Activated CD4-positive, alpha-beta memory T cell treated with anti-CD3 and anti-CD28 coated beads for 36 hours (primary cell): ENCODE data around the gene LRRC8C. TPM values are rescaled to one million over a fixed set of nuclear protein-coding genes. Genes with fewer than 3 reads are reported as not detected.
A peak's percentile ranks its signal among the peaks of the same experiment; 100 is the strongest.

Experiments
- CTCF ChIA-PET: fragments of 350-600 bp; sonication (Branson Sonifier 250); formaldehyde crosslinking; loops from one replicate; lab custom pipeline; 2021; ENCODE audit warnings: antibody characterized with exemption, inconsistent platforms; lab: Charles Lee
- POLR2A ChIA-PET: fragments of 350-600 bp; sonication (Branson Sonifier 250); formaldehyde crosslinking; loops from one replicate; lab custom pipeline; 2021; ENCODE audit warnings: antibody characterized with exemption; lab: Charles Lee
- DNase-seq: peaks from one replicate; pipeline ENCODE4 v3.0.0-alpha.2; 2020
- H3K27ac Mint-ChIP-seq: one replicate; pipeline ENCODE4 v1.8.0; 2021; ENCODE audit warnings: mixed read lengths
- H3K27me3 Mint-ChIP-seq: one replicate; pipeline ENCODE4 v1.8.0; 2021; ENCODE audit warnings: mixed read lengths
- H3K36me3 Mint-ChIP-seq: one replicate; pipeline ENCODE4 v1.8.0; 2021; ENCODE audit warnings: mixed read lengths
- H3K4me1 Mint-ChIP-seq: one replicate; pipeline ENCODE4 v1.8.0; 2021; ENCODE audit warnings: low read depth, mixed read lengths
- H3K4me3 Mint-ChIP-seq: one replicate; pipeline ENCODE4 v1.8.0; 2021; ENCODE audit warnings: mild to moderate bottlenecking, mixed read lengths
- H3K9me3 Mint-ChIP-seq: one replicate; pipeline ENCODE4 v1.8.0; 2021; ENCODE audit warnings: mixed read lengths
- intact Hi-C: fragments of 100-400 bp; cut with micrococcal nuclease; formaldehyde crosslinking; loops from one replicate; pipeline ENCODE4 v1.15.1; 2023
- total RNA-seq, 2 experiments: library from RNA; stranded (reverse); gene quantifications; one replicate each; pipeline ENCODE4 v1.2.3, GENCODE V29; 2021

The LRRC8C gene
- total RNA-seq, 2 experiments from 2014 or later = 36.4 to 40.4 TPM

- peaks cover 15% of the 10 kb centered on the region for H3K36me3 Mint-ChIP-seq
- H3K4me3 Mint-ChIP-seq = peak overlapping the region; percentile 86
- CTCF ChIA-PET = interaction anchor here (0.6 to 5.3 kb wide), 12 partner anchors 7 to 174 kb away, joined by 3 to 35 read pairs (median 8); partner anchors contain the start of gene LRRC8C
- peaks cover 95% of the 10 kb centered on the region for H3K4me1 Mint-ChIP-seq
- H3K27me3 Mint-ChIP-seq = no peaks in the 10 kb centered on the region
- no peak for DNase-seq
- POLR2A ChIA-PET = interaction anchor here (0.6 to 10.5 kb wide), 18 partner anchors 12 to 235 kb away, joined by 3 to 225 read pairs (median 4); partner anchors contain the start of genes LRRC8B and LRRC8C
- H3K9me3 Mint-ChIP-seq = no peaks in the 10 kb centered on the region
- intact Hi-C loops = loop anchor here (1.0 to 10.0 kb wide), 10 partner anchors 26 to 563 kb away; partner anchors contain the start of genes GBP2, GBP4, GBP5 and LRRC8C
- peak overlapping the region; percentile 100 for H3K27ac Mint-ChIP-seq
Observed at GRCh38 chr1:89607586-89608318, 25.2 kb upstream of the LRRC8C start.

GRCh38 chr1:89608319-89608983 lies 24.5 kb upstream of the LRRC8C start:
- intact Hi-C loops = loop anchor here (1.0 to 10.0 kb wide), 8 partner anchors 25 to 564 kb away; partner anchors contain the start of genes GBP2, GBP4, GBP5 and LRRC8C
- DNase-seq = peak; percentile 86
- H3K4me3 Mint-ChIP-seq = peak overlapping the region; percentile 86
- H3K36me3 Mint-ChIP-seq = peaks cover 14% of the 10 kb centered on the region
- ChIA-PET POLR2A (interaction anchor here (0.6 to 10.5 kb wide), 18 partner anchors 12 to 235 kb away, joined by 3 to 225 read pairs (median 4); partner anchors contain the start of genes LRRC8B and LRRC8C), CTCF (interaction anchor here (0.8 to 5.3 kb wide), 14 partner anchors 7 to 173 kb away, joined by 3 to 35 read pairs (median 6); partner anchors contain the start of gene LRRC8C)
- peaks cover 94% of the 10 kb centered on the region for H3K4me1 Mint-ChIP-seq
- no peaks in the 10 kb centered on the region for H3K9me3 Mint-ChIP-seq
- peak overlapping the region; percentile 100 for H3K27ac Mint-ChIP-seq
- no peaks in the 10 kb centered on the region for H3K27me3 Mint-ChIP-seq

GRCh38 chr1:89608984-89609725 lies 23.8 kb upstream of the LRRC8C start:
- no peaks in the 10 kb centered on the region for H3K27me3 Mint-ChIP-seq
- POLR2A ChIA-PET = interaction anchor here (0.7 to 10.5 kb wide), 14 partner anchors 9 to 172 kb away, joined by 3 to 225 read pairs (median 8); partner anchors contain the start of genes LRRC8B and LRRC8C
- no peaks in the 10 kb centered on the region for H3K9me3 Mint-ChIP-seq
- H3K4me1 Mint-ChIP-seq = peaks cover 93% of the 10 kb centered on the region
- peak; percentile 84 for DNase-seq
- peak overlapping the region; percentile 86 for H3K4me3 Mint-ChIP-seq
- peaks cover 14% of the 10 kb centered on the region for H3K36me3 Mint-ChIP-seq
- CTCF ChIA-PET = interaction anchor here (0.8 to 5.3 kb wide), 14 partner anchors 8 to 173 kb away, joined by 3 to 35 read pairs (median 6); partner anchors contain the start of gene LRRC8C
- peak overlapping the region; percentile 100 for H3K27ac Mint-ChIP-seq
- intact Hi-C loops = loop anchor here (1.0 to 10.0 kb wide), 8 partner anchors 24 to 564 kb away; partner anchors contain the start of genes GBP2, GBP4, GBP5 and LRRC8C

GRCh38 chr1:89609781-89610456 lies 23.0 kb upstream of the LRRC8C start:
- H3K9me3 Mint-ChIP-seq = no peaks in the 10 kb centered on the region
- DNase-seq = peak; percentile 79
- H3K4me1 Mint-ChIP-seq = peaks cover 92% of the 10 kb centered on the region
- CTCF ChIA-PET = interaction anchor here (0.8 to 5.3 kb wide), 10 partner anchors 9 to 153 kb away, joined by 3 to 35 read pairs (median 10); partner anchors contain the start of gene LRRC8C
- H3K27me3 Mint-ChIP-seq = no peaks in the 10 kb centered on the region
- intact Hi-C loops = loop anchor here (2.0 to 10.0 kb wide), 8 partner anchors 49 to 565 kb away; partner anchors contain the start of genes GBP2, GBP4, GBP5 and ZNF326
- peaks cover 12% of the 10 kb centered on the region for H3K36me3 Mint-ChIP-seq
- H3K4me3 Mint-ChIP-seq = peak overlapping the region; percentile 86
- POLR2A ChIA-PET = interaction anchor here (0.7 to 10.5 kb wide), 12 partner anchors 8 to 172 kb away, joined by 3 to 225 read pairs (median 8); partner anchors contain the start of gene LRRC8C
- peak overlapping the region; percentile 100 for H3K27ac Mint-ChIP-seq

- Mint-ChIP-seq H3K27ac (peak overlapping the region; percentile 93), H3K27me3 (no peaks in the 10 kb centered on the region), H3K4me3 (peak overlapping the region; percentile 49), H3K36me3 (peaks cover 12% of the 10 kb centered on the region), H3K4me1 (peaks cover 89% of the 10 kb centered on the region), H3K9me3 (no peaks in the 10 kb centered on the region)
- ChIA-PET POLR2A (interaction anchor here (0.8 to 10.5 kb wide), 9 partner anchors 9 to 338 kb away, joined by 3 to 225 read pairs (median 5); partner anchors contain the start of genes GBP5 and LRRC8C), CTCF (interaction anchor here (0.7 to 5.3 kb wide), 14 partner anchors 9 to 171 kb away, joined by 3 to 35 read pairs (median 10); partner anchors contain the start of gene LRRC8C)
- intact Hi-C loops = loop anchor here (1.0 to 2.0 kb wide), 8 partner anchors 7 to 145 kb away; partner anchors contain the start of gene LRRC8B
- DNase-seq = peak; percentile 71
Observed at GRCh38 chr1:89610457-89611011, 22.4 kb upstream of the LRRC8C start.

GRCh38 chr1:89611721-89612120 lies 21.2 kb upstream of the LRRC8C start:
- Mint-ChIP-seq H3K27ac (peak overlapping the region; percentile 93), H3K36me3 (peaks cover 17% of the 10 kb centered on the region), H3K4me1 (peaks cover 87% of the 10 kb centered on the region), H3K9me3 (no peaks in the 10 kb centered on the region), H3K4me3 (peak overlapping the region; percentile 67), H3K27me3 (no peaks in the 10 kb centered on the region)
- no peak for DNase-seq
- intact Hi-C loops = loop anchor here (1.0 to 2.0 kb wide), 9 partner anchors 8 to 146 kb away; partner anchors contain the start of gene LRRC8B
- POLR2A ChIA-PET = interaction anchor here (0.9 to 10.5 kb wide), 13 partner anchors 9 to 339 kb away, joined by 3 to 225 read pairs (median 5); partner anchors contain the start of genes GBP5 and LRRC8C
- CTCF ChIA-PET = interaction anchor here (0.7 to 5.3 kb wide), 15 partner anchors 11 to 170 kb away, joined by 3 to 35 read pairs (median 6); no protein-coding TSS in a partner anchor

- no peak for DNase-seq
- Mint-ChIP-seq H3K9me3 (peaks cover 21% of the 10 kb centered on the region), H3K4me1 (peaks cover 86% of the 10 kb centered on the region), H3K27ac (peak overlapping the region; percentile 30), H3K4me3 (no peak overlapping the region), H3K27me3 (no peaks in the 10 kb centered on the region), H3K36me3 (peaks cover 37% of the 10 kb centered on the region)
- intact Hi-C loops = no loop called here
- ChIA-PET CTCF (interaction anchor here (1.0 to 4.2 kb wide), 4 partner anchors 9 to 149 kb away, joined by 3 to 20 read pairs (median 4); no protein-coding TSS in a partner anchor), POLR2A (interaction anchor here (1.0 to 1.4 kb wide), 4 partner anchors 10 to 22 kb away, joined by 3 to 5 read pairs (median 3); no protein-coding TSS in a partner anchor)
Observed at GRCh38 chr1:89613928-89614327, 19.0 kb upstream of the LRRC8C start.

- Mint-ChIP-seq H3K36me3 (peaks cover 31% of the 10 kb centered on the region), H3K27ac (no peak overlapping the region), H3K4me3 (no peak overlapping the region), H3K9me3 (peaks cover 22% of the 10 kb centered on the region), H3K27me3 (no peaks in the 10 kb centered on the region), H3K4me1 (peaks cover 82% of the 10 kb centered on the region)
- peak; percentile 33 for DNase-seq
- ChIA-PET POLR2A (interaction anchor here (1.4 kb wide), 1 partner anchor 12 kb away, joined by 4 read pairs; no protein-coding TSS in a partner anchor), CTCF (interaction anchor here (0.6 to 4.2 kb wide), 12 partner anchors 11 to 372 kb away, joined by 3 to 20 read pairs (median 3); no protein-coding TSS in a partner anchor)
- intact Hi-C loops = no loop called here
Observed at GRCh38 chr1:89615676-89616598, 17.0 kb upstream of the LRRC8C start.
